ENCODE results near the gene PARD3B.

Gene PARD3B

GRCh38 chr2:204590063-204590462, 44.8 kb downstream of the PARD3B start:
- no peak for DNase-seq

GRCh38 chr2:204591225-204591624, 46.0 kb downstream of the PARD3B start:
- no peak for DNase-seq

- no peak for DNase-seq
Measured at GRCh38 chr2:204604061-204604460, 58.8 kb downstream of the PARD3B start.

- DNase-seq: no peak
Measured at GRCh38 chr2:204608237-204608939, 63.1 kb downstream of the PARD3B start.

DNA sequence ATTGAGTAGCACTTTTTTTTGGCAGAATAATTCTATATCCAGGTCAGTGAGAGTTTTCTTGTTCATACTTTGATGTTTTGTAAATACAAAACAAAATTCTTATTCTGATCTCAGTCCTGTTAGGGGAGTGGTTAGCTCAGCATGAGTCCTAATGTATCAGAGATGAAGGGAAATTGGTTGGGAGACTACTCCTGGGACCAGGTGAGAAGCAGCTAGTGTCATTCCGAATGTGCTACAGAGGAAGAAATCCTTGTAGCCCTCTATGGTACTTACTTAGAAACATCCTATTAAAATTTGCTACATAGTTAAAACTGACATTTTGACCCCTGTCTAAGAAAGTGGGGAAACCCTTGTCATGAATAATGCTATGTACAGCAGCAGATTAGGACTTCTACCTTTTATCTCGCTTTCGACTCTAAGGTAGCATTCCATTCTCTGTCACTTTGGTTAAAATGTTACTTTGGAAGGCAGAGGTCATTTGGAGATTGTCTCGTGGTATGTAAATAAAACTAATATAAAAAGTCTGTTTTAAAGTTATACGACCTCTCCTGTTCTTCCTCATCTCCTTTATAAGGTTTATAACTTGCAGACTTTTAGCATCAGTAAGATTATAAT, 65.8 kb downstream of the PARD3B start:
- no peak for DNase-seq

DNA sequence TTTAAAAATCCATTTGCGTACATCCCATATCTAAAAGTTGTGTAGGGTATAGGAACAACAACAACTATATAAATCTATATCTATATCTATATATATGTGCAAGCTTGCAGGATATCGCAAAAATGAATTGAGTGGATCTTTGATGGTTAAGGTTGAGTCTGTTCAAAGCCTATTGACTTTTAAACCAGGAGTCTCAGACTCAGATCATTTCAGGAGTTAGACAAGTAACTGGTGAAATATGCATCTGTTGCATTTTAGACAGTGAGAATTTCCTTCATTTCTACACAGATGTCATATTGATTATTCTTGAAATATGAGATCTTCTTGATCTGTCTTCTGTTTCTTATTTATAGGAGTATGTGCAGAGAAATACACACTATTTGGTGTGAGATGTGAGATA, 66.5 kb downstream of the PARD3B start:
- DNase-seq: no peak

- DNase-seq: no peak
Measured at GRCh38 chr2:204613635-204614034, 68.4 kb downstream of the PARD3B start.

DNA sequence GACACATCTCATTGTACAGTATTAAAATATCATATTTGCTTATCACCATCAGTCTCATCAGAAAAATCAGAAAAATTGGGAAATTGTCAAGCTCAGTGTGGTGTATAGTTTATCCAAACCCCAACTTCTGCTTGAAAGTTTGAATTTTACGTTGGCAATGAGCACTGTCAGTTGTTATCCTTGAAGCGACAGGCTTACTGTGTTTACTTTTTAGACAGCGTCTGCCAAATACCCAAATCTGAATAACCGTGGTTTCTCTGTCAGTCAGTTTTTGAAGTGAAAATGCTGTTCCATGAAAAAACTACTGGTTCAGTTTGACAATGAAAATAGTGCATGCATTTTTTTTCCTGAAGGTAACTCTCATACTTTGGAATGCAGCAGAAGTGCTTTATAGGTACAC, 70.2 kb downstream of the PARD3B start:
- DNase-seq: no peak

- DNase-seq: no peak
Measured at GRCh38 chr2:204625135-204625534, 79.9 kb downstream of the PARD3B start.

DNA sequence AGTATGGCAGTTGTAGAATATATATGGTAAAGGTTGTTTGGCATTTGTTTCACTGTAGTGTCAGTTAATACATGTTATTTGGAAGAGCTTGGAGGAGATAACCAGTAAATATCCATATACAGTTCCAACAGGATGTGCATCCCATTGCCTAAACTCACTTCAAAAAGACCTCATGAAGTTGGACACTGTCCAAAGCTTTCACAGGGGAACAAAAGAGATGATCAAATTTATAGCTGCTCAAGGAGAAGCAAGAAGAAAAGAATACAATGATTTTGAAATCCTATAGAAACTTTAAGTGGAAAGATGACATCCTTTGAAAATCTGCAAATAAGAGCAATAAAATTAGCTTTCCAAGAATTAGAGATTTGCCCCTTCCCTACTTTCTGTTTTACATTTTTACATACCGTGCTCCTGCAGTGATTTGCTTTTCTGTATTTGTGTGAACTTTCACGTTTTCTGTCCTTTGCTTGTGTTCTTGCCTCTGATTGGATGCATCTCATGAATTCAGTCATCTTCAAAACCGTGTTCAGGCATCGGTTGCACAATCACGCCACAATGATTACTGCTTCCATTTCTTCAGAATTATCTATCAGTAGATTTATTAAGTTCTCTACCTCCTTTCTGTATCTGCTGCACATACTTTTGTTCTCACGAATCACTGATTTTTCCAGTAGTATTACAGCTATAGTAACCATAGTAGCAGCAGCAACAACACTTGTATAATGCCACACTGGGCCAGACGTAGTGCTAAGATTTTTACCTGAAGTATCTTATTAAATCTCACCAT, 83.8 kb downstream of the PARD3B start:
- DNase-seq: no peak

DNA sequence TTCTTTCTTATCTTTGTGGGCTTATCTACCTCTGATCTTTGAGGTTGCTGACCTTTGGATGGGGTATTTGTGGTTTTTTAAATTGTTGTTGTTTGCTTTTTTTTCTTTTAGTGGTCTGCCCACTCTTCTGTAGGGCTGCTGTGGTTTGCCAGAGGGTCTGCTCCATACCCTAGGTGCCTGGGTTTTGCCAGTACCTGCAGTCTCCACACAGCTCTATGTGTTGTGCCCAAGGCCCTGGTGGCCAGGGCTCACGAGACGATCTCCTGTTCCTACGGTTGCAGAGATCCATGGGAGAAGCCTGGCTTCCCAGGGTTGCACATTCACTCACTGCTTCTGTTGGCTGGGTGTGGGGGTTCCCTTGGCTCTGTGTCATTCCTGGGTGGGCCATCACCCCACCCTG, 87.1 kb downstream of the PARD3B start:
- no peak for DNase-seq

DNA sequence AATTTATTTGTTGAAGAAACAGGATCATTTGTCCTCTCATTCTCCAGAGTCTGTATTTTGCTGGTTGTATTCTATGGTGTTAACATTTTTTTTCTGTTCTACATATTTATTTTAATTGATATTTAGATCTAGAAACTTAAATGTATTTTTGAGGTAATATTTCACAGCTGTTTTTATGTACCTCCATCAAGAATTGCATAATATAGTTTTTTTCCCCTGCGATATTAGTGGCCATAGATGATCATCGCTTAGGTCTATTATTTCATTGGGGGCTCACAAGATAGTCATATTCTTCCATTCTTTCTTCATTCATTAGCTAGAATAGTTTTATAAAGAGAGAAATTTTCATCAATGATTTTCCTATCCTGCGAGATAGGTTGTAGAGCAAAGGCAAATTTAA, 89.3 kb downstream of the PARD3B start:
- DNase-seq: no peak

DNA sequence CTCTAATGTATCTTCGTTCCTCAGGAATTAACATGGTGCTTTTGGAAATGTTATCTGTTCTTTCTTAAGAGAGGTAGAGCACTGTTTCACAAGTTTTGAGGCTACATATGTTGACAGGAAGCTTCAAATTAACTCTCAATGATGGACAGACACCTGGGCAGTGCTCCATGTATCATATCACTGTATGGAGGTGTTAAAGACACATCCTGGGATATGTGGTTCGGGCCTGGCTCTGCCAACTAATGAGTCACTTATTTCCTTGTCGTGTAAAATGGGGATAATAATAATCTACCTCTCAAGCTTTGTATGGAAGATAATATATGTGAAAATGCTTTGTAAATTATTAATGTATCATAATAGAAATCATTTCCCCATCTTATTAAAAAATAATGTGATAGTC, 90.2 kb downstream of the PARD3B start:
- no peak for DNase-seq

- DNase-seq: no peak
Measured at GRCh38 chr2:204638471-204639194, 93.4 kb downstream of the PARD3B start.

- no peak for DNase-seq
Measured at GRCh38 chr2:204643326-204643725, 98.1 kb downstream of the PARD3B start.

- no peak for DNase-seq
Measured at GRCh38 chr2:204645018-204645773, 99.9 kb downstream of the PARD3B start.

DNA sequence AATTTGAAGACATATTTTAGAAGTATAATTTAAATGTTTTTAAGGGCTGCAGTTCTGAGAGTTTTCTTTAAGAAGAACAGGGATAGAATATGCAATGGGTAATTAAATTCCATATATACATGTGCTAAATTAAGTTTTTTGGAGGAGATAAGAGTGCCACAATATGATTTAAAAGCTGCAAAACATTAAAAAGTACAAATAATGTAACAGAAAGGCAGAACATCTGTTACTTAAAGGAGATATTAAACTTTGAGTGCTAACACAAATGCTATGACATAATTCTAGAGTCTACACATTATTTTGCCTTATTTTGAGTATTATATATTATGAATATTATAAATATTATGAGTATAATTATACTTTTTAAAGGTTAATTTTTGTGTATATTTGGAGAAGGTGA, 102.4 kb downstream of the PARD3B start:
- no peak for DNase-seq

DNA sequence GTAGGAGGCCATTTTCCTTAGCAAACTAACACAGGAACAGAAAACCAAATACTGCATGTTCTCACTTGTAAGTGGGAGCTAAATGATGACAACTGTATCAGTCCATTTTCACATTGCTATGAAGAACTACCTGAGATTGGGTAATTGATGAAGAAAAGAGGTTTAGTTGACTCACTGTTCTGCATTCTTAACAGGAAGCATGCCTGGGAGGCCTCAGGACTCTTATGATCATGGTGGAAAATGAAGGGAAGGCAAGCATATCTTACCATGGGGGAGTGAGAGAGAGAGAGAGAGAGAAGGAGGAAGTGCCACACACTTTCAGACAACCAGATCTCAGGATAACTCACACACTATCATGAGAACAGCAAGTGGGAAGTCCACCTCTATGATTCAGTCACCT, 105.3 kb downstream of the PARD3B start:
- no peak for DNase-seq

DNA sequence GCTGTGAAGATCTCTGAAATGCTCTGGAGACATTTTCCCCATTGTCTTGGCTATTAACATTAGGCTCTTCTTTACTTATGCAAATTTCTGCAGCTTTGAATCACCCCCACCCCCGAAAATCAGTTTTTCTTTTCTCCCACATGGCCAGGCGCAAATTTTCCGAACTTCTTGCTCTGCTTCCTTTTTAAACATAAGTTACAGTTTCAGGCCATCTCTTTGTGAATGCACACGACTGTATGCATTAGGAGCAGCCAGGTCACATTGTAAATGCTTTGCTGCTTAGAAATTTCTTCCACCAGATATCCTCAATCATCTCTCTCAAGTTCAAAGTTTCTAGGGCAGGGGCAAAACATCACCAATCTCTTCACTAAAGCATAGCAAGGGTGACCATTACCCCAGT, 106.8 kb downstream of the PARD3B start:
- DNase-seq: no peak

DNA sequence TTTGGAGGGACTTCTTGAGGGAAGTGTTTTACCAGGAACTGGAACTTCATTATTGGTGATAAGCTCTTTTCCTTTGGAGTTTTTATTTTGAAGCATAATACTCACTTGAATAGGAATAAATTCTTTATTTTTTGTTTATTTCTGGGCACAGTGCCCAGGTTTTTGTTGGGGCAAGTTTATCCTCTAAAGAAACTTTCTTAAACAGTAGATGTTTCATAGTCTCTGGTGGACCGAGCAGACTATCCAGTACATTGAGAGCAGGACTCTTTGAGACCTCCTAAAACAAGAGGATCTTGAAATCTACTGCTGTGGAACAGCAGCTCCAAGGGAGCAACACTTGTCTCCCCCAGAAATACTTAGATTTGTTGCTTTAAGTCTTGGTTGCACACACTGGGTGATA, 109.4 kb downstream of the PARD3B start:
- DNase-seq: no peak

DNA sequence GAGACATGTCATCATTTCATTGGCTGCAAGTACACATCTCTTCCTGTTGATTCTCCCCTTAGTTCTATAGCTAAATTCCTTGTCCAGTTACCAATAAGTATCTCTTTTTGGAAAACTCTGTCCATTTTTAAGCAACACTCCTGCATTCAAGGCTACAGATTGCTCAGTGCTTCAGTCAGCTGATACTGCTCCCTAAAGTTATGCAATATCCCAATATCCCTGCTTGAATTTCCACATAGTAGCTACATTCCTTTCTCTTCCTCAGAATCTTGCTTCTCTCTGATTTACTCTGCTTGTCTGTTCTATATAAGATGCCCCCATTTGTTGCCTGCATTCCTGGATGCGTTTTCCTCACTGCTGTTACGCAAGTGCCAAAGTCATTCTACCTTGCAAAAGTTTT, 109.8 kb downstream of the PARD3B start:
- no peak for DNase-seq

DNA sequence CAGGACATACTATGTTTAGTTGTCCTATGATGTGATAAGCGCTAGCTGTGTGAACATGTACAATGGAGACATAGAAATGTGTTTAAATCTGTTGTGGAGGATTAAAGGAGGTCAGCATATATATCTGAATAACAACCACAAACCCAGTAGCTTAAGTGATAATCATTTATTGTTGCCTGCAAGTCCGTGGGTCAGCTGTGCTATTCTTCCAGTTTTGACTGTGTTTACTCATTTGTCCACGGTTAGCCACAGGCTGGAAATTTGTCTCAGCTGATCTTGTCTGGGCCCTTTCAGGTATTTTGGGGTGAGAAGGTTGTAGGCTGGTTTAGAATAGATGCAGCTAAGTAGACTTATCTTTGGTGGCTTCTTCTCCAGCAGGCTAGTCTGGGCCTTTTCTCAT, 110.4 kb downstream of the PARD3B start:
- no peak for DNase-seq

DNA sequence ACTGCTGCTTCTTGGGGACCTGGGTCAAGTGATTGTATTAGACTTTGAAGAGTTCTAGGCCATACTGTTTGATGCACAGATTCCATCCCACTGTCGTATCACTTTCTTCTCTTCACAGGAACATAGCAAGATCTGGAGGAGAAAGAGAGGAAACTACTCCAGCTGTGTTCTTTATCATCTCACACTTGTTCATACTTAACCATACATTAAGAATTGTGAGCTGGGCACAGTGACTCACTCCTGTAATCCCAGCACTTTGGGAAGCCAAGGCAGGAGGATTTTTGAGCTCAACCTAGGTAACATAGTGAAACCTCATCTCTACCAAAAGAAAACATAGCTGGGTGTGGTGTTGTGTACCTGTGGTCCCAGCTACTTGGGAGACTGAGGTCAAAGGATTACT, 111.7 kb downstream of the PARD3B start:
- no peak for DNase-seq
